ENCODE data around the gene MAGEC3. TPM values are rescaled to one million over a fixed set of nuclear protein-coding genes. Genes with fewer than 3 reads are reported as not detected.

The MAGEC3 gene
- total RNA-seq, 2 donors from 2014 or later = not detected

DNA sequence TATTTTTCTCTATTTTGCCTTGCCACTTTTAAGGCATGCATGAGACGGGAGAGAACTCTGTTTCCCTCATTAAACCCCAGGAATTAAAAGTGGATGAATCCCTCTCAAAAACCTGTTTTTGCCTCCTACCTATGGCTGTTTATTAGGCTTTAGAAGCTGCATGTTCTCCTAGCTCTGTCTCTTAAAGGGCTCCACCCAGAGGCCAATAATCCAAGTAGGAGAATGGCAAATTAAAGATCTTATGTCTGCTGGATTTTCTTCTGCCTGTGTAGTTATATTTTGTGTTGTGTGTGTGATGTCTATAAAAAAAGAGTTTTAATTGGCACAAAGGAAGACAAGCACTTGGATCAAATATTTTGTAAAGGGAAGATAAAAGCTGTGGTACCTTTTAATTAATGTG, 98.0 kb downstream of the MAGEC3 start:
- Histone ChIP-seq H3K36me3 (no peaks in the 10 kb centered on the region), H3K4me3 (no peak overlapping the region), H3K27me3 (replicated peaks; ENCODE audit: insufficient read depth) (no peaks in the 10 kb centered on the region), H3K27ac (no peak overlapping the region), H3K4me1 (replicated peaks) (no peaks in the 10 kb centered on the region), H3K9me3 (no peaks in the 10 kb centered on the region)
- WGBS = 100% methylated on average over 1 of the region's 1 CpG
- no peak for TF ChIP-seq POLR2AphosphoS5 (IDR thresholded peaks at IDR 0.05)
- TF ChIP-seq, protein P1, sequence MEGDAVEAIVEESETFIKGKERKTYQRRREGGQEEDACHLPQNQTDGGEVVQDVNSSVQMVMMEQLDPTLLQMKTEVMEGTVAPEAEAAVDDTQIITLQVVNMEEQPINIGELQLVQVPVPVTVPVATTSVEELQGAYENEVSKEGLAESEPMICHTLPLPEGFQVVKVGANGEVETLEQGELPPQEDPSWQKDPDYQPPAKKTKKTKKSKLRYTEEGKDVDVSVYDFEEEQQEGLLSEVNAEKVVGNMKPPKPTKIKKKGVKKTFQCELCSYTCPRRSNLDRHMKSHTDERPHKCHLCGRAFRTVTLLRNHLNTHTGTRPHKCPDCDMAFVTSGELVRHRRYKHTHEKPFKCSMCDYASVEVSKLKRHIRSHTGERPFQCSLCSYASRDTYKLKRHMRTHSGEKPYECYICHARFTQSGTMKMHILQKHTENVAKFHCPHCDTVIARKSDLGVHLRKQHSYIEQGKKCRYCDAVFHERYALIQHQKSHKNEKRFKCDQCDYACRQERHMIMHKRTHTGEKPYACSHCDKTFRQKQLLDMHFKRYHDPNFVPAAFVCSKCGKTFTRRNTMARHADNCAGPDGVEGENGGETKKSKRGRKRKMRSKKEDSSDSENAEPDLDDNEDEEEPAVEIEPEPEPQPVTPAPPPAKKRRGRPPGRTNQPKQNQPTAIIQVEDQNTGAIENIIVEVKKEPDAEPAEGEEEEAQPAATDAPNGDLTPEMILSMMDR (IDR thresholded peaks at IDR 0.05) = no peak
- no peak for DNase-seq (ENCODE audit: low spot score)
- intact Hi-C loops (cut with DNase I) = no loop called here

DNA sequence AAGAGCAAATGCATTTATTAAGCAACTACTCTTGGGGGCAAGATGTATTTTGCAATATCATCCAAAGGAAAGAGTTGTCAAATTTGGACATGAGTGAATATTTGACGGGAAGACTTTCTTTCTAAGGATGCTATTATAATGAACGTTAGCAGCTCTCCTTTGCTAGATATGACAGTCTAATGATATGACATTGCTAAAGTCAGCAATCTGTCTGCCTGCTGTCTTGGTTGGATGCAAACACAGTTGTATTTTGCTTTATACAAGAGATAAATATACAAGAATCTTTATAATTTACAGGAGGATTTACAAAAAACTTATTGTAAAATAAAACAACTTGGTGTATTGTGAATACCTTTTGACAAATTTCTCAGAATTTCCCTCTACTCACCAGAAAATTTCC, 103.1 kb downstream of the MAGEC3 start:
- Histone ChIP-seq H3K36me3 (no peaks in the 10 kb centered on the region), H3K9me3 (no peaks in the 10 kb centered on the region), H3K4me1 (replicated peaks) (no peaks in the 10 kb centered on the region), H3K27me3 (replicated peaks; ENCODE audit: insufficient read depth) (no peaks in the 10 kb centered on the region), H3K4me3 (no peak overlapping the region), H3K27ac (no peak overlapping the region)
- TF ChIP-seq POLR2A (IDR thresholded peaks at IDR 0.05) = no peak
- intact Hi-C loops (cut with DNase I) = no loop called here
- DNase-seq (ENCODE audit: low spot score) = no peak
- 93% methylated on average over 2 of the region's 2 CpGs for WGBS

DNA sequence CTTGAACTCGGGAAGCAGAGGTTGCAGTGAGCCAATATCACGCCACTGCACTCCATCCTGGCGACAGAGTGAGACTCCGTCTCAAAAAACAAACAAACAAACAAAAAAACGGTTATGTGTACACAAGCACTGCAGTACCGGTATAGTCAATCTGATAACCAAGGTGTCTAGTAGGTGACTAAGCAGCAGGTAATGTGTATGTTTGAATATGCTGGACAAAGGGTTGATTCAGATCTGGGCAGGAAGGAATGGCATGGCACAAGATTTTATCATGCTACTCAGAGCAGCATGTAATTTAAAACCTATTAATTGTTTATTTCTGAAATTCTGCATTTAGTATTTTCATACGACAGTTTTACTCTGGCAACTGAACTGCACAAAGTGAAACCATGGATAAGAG, 107.3 kb downstream of the MAGEC3 start:
- no peaks in the 10 kb centered on the region for H3K27me3 ChIP-seq (replicated peaks; ENCODE audit: insufficient read depth)
- H3K9me3 ChIP-seq = no peaks in the 10 kb centered on the region
- H3K4me1 ChIP-seq (replicated peaks) = no peaks in the 10 kb centered on the region
- intact Hi-C loops (cut with DNase I) = no loop called here
- no peak overlapping the region for H3K4me3 ChIP-seq
- no peaks in the 10 kb centered on the region for H3K36me3 ChIP-seq
- DNase-seq (ENCODE audit: low spot score) = no peak
- H3K27ac ChIP-seq = no peak overlapping the region
- TF ChIP-seq POLR2AphosphoS5 (IDR thresholded peaks at IDR 0.05) (no peak), POLR2A (IDR thresholded peaks at IDR 0.05) (no peak)
- TF ChIP-seq, protein P1 (IDR thresholded peaks at IDR 0.05) = no peak
- WGBS = 47% methylated on average over 7 of the region's 7 CpGs

DNA sequence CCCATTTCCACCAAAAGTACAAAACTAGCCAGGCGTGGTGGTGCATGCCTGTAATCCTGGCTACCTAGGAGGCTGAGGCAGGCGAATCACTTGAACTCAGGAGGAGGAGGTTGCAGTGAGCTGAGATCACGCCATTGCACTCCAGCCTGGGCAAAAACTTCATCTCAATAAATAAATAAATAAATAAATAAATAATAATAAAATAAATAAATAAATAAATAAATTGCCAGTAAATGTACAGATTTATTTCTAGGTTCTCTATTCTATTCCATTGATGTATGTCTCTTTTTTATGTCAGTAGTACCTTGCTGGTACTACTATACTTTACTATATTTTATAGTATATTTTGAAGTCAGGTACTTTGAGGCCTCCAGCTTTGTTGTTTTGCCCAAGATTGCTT, 109.2 kb downstream of the MAGEC3 start:
- Histone ChIP-seq H3K4me1 (replicated peaks) (no peaks in the 10 kb centered on the region), H3K9me3 (no peaks in the 10 kb centered on the region), H3K27ac (no peak overlapping the region), H3K27me3 (replicated peaks; ENCODE audit: insufficient read depth) (no peaks in the 10 kb centered on the region), H3K36me3 (no peaks in the 10 kb centered on the region), H3K4me3 (no peak overlapping the region)
- intact Hi-C loops (cut with DNase I) = no loop called here
- no peak for DNase-seq (ENCODE audit: low spot score)
- no peak for TF ChIP-seq POLR2A (IDR thresholded peaks at IDR 0.05)
- TF ChIP-seq, protein P1 (IDR thresholded peaks at IDR 0.05) = no peak
- WGBS = 93% methylated on average over 3 of the region's 3 CpGs

Other genes starting within 250 kb of the MAGEC3 start
- 1 to 10 TPM in 1 of 2 donors, not detected in 1; 3.2 TPM for gene SPANXA2, start 248.6 kb upstream of the MAGEC3 start, total RNA-seq
- gene SPANXD, start 139.6 kb upstream of the MAGEC3 start, total RNA-seq = not detected
- gene MAGEC1, start 65.6 kb downstream of the MAGEC3 start, total RNA-seq = 1 to 10 TPM in 1 of 2 donors, not detected in 1; 8.6 TPM